ENCODE data around the gene TMEM215.

GRCh38 chr9:32823101-32823500 is 39.8 kb downstream of the TMEM215 start:
- TF ChIP-seq EZH2 (IDR thresholded peaks at IDR 0.05) (no peak), POLR2AphosphoS5 (IDR thresholded peaks at IDR 0.05; ENCODE audit: borderline replicate concordance, low read depth, low read length) (no peak)

Data from SK-N-MC (cell line).